ENCODE results near the gene UFC1. TPM values are rescaled to one million over a fixed set of nuclear protein-coding genes. Genes with fewer than 3 reads are reported as not detected.

UFC1 gene
- total and polyA plus RNA-seq, 2 of the 13 experiments (the other 11 are each of a cell fraction or from before 2014, with no cell fraction given), result 72.8 to 85.2 TPM

DNA sequence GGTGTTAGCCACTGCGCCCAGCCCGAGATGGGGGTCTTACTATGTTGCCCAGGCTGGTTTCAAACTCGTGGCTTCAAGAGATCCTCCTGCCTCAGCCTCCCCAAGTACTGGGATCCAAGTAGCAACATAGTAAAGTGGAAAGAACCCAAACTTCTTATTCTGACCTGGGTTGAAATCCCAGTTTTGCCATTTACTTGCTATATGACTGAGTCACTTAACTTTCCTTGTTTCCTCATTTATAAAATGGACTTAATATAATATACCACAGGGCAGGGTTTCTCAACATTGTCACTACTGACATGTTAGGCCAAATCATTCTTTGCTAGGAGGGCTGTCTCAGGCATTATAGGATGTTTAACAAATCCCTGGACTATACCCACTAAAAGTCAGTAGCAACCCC is 42.7 kb upstream of the UFC1 start:
- H3K79me2 ChIP-seq (ENCODE audit: insufficient read depth, low read length), result peaks cover 66% of the 10 kb centered on the region
- no peak for TF ChIP-seq ATRX (CRISPR knock-in tag; IDR thresholded peaks at IDR 0.05; ENCODE audit: borderline replicate concordance)
- TF ChIP-seq, protein P1, sequence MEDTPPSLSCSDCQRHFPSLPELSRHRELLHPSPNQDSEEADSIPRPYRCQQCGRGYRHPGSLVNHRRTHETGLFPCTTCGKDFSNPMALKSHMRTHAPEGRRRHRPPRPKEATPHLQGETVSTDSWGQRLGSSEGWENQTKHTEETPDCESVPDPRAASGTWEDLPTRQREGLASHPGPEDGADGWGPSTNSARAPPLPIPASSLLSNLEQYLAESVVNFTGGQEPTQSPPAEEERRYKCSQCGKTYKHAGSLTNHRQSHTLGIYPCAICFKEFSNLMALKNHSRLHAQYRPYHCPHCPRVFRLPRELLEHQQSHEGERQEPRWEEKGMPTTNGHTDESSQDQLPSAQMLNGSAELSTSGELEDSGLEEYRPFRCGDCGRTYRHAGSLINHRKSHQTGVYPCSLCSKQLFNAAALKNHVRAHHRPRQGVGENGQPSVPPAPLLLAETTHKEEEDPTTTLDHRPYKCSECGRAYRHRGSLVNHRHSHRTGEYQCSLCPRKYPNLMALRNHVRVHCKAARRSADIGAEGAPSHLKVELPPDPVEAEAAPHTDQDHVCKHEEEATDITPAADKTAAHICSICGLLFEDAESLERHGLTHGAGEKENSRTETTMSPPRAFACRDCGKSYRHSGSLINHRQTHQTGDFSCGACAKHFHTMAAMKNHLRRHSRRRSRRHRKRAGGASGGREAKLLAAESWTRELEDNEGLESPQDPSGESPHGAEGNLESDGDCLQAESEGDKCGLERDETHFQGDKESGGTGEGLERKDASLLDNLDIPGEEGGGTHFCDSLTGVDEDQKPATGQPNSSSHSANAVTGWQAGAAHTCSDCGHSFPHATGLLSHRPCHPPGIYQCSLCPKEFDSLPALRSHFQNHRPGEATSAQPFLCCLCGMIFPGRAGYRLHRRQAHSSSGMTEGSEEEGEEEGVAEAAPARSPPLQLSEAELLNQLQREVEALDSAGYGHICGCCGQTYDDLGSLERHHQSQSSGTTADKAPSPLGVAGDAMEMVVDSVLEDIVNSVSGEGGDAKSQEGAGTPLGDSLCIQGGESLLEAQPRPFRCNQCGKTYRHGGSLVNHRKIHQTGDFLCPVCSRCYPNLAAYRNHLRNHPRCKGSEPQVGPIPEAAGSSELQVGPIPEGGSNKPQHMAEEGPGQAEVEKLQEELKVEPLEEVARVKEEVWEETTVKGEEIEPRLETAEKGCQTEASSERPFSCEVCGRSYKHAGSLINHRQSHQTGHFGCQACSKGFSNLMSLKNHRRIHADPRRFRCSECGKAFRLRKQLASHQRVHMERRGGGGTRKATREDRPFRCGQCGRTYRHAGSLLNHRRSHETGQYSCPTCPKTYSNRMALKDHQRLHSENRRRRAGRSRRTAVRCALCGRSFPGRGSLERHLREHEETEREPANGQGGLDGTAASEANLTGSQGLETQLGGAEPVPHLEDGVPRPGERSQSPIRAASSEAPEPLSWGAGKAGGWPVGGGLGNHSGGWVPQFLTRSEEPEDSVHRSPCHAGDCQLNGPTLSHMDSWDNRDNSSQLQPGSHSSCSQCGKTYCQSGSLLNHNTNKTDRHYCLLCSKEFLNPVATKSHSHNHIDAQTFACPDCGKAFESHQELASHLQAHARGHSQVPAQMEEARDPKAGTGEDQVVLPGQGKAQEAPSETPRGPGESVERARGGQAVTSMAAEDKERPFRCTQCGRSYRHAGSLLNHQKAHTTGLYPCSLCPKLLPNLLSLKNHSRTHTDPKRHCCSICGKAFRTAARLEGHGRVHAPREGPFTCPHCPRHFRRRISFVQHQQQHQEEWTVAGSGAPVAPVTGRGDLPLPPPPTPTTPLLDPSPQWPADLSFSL (CRISPR knock-in tag; IDR thresholded peaks at IDR 0.05), result no peak
- no peak for TF ChIP-seq ARNT2 (CRISPR knock-in tag; IDR thresholded peaks at IDR 0.05; ENCODE audit: low read depth)
- no peak for TF ChIP-seq NRL (CRISPR knock-in tag; IDR thresholded peaks at IDR 0.05; ENCODE audit: borderline replicate concordance)
- no peak for TF ChIP-seq CCAR2 (optimal IDR thresholded peaks at IDR 0.05; ENCODE audit: low read depth, low read length)
- TF ChIP-seq, protein P2, sequence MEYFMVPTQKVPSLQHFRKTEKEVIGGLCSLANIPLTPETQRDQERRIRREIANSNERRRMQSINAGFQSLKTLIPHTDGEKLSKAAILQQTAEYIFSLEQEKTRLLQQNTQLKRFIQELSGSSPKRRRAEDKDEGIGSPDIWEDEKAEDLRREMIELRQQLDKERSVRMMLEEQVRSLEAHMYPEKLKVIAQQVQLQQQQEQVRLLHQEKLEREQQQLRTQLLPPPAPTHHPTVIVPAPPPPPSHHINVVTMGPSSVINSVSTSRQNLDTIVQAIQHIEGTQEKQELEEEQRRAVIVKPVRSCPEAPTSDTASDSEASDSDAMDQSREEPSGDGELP (IDR thresholded peaks at IDR 0.05; ENCODE audit: borderline replicate concordance, low read depth), result no peak
- TF ChIP-seq WIZ (CRISPR knock-in tag; IDR thresholded peaks at IDR 0.05), result no peak
- H3K27me3 ChIP-seq (ENCODE audit: control insufficient read depth in 1 of 2, insufficient read depth in 2 of 2, low read length in 2 of 2), result no peaks in the 10 kb centered on the region
- in situ Hi-C loops (cut with HindIII; ENCODE audit: extremely low pct_ligation_motif_present, low pct_unique_long_range_greater_than_20kb) (no loop called here), intact Hi-C loops (cut with micrococcal nuclease; ENCODE audit: unreplicated experiment) (no loop called here)
- H3K9me3 ChIP-seq (ENCODE audit: low read length), result no peaks in the 10 kb centered on the region
- DNase-seq (ENCODE audit: low spot score) (no peak), FAIRE-seq (no peak), ATAC-seq (no peak)
- H4K20me1 ChIP-seq (ENCODE audit: insufficient read depth, low read length), result peaks cover 11% of the 10 kb centered on the region; the same call in 1 of the 2 replicates
- no peak overlapping the region for H3K4me2 ChIP-seq (ENCODE audit: low read depth, low read length)
- H3K27ac ChIP-seq (ENCODE audit: extremely low read length, insufficient read depth, low read length), result no peak overlapping the region
- no peak overlapping the region for H3K4me3 ChIP-seq (replicated peaks in 1 of 3; ENCODE audit: insufficient read depth in 1 of 3, low read depth in 2 of 3, low read length in 3 of 3)
- no peak overlapping the region for H2AFZ ChIP-seq (ENCODE audit: low read length)
- 100% methylated on average over 3 of the region's 3 CpGs for WGBS (ENCODE audit: low lambda C conversion rate)
- peaks cover 2 to 14% of the 10 kb centered on the region in 2 experiments; a peak in 4 of 5 replicates for H3K36me3 ChIP-seq (replicated peaks in 1 of 2; ENCODE audit: control insufficient read depth in 1 of 2, insufficient read depth in 2 of 2, low read length in 2 of 2)
- H3K9ac ChIP-seq (ENCODE audit: insufficient read depth, low read depth, low read length), result no peak overlapping the region
- POLR2A ChIA-PET, result no interaction called here
- CTCF ChIA-PET (ENCODE audit: low intra/inter-chr PET ratio, low total read pairs), result no interaction called here
- BruUV-seq (replicated peaks), result no TSS peak
- H3K4me1 ChIP-seq (ENCODE audit: insufficient read depth, low read length), result peaks cover 39% of the 10 kb centered on the region

All from HepG2 (cell line).